Uterus (tissue), 2 donors: ENCODE results near the gene ORM2.

ENCODE experiments used
- CTCF ChIP-seq, 4 experiments: fragments of 200-600 bp in 2 of 4; fragments of 450-650 bp in 2 of 4; sonication (generic) in 2 of 4; IDR thresholded peaks; one replicate each; pipeline ENCODE4 v1.5.1; 2016 to 2019; ENCODE audit warnings: antibody characterized with exemption in 4 of 4, mild to moderate bottlenecking in 2 of 4, moderate library complexity in 1 of 4
- POLR2A ChIP-seq, 2 donors: fragments of 450-650 bp; IDR thresholded peaks; one replicate each; pipeline ENCODE4 v1.6.1; 2016; ENCODE audit warnings: antibody characterized with exemption in 2 of 2, mild to moderate bottlenecking in 1 of 2, moderate library complexity in 1 of 2

- TF ChIP-seq CTCF (IDR thresholded peaks at IDR 0.05) (no peak), POLR2A (IDR thresholded peaks at IDR 0.05) (no peak)
Measured at GRCh38 chr9:114282507-114282906, 47.2 kb upstream of the ORM2 start.
